CD4-positive, CD25-positive, alpha-beta regulatory T cell (primary cell): Measurements from ENCODE around the gene EHMT1. TPM values are rescaled to one million over a fixed set of nuclear protein-coding genes. Genes with fewer than 3 reads are reported as not detected.
A peak's percentile ranks its signal among the peaks of the same experiment; 100 is the strongest.
"Not testable (repeated sequence)": the region's sequence is repeated elsewhere in the genome, so short reads cannot be mapped to it uniquely, and the experiment has no call there.

Experiments used
- ATAC-seq, 2 donors: fragments of 150-1000 bp; cut with Tn5 transposase; one replicate each; pipeline ENCODE4 v1.10.0; 2021; ENCODE audit warnings: low read depth in 2 of 2, moderate number of reproducible peaks in 2 of 2, moderate library complexity in 1 of 2
- DNase-seq, 3 donors: peaks; one replicate each; pipeline versions ENCODE4 v3.0.0 to v3.0.0-alpha.2; 2012 to 2022; ENCODE audit warnings: mixed read lengths in 1 of 3
- H3K27ac ChIP-seq: one replicate; pipeline ENCODE4 v1.7.0; 2013; ENCODE audit warnings: mild to moderate bottlenecking, low read length; ENCODE audit not compliant: insufficient read depth, poor library complexity, severe bottlenecking
- H3K27me3 ChIP-seq: one replicate; pipeline ENCODE4 v1.7.0; 2013; ENCODE audit warnings: low read length; ENCODE audit not compliant: control insufficient read depth, insufficient read depth
- H3K36me3 ChIP-seq: one replicate; pipeline ENCODE4 v1.7.0; 2013; ENCODE audit warnings: mild to moderate bottlenecking, low read length, moderate library complexity; ENCODE audit not compliant: control insufficient read depth, insufficient read depth
- H3K4me1 ChIP-seq: 2 replicates; pipeline ENCODE4 v1.7.0; 2013; ENCODE audit warnings: mild to moderate bottlenecking, low read length; ENCODE audit not compliant: insufficient read depth, control insufficient read depth, poor library complexity, severe bottlenecking
- H3K4me3 ChIP-seq: one replicate; pipeline ENCODE4 v1.7.0; 2013; ENCODE audit warnings: low read depth, mild to moderate bottlenecking, low read length, moderate library complexity
- H3K9me3 ChIP-seq, 2 experiments: 1 replicate in 1 of 2; 2 replicates in 1 of 2; pipeline ENCODE4 v1.7.0; 2013; ENCODE audit warnings: low read length in 2 of 2, mild to moderate bottlenecking in 1 of 2, moderate library complexity in 1 of 2; ENCODE audit not compliant: control insufficient read depth in 2 of 2
- H3K27ac Mint-ChIP-seq, 3 donors: one replicate each; pipeline ENCODE4 v1.8.0; 2020 to 2022; ENCODE audit warnings: mild to moderate bottlenecking in 3 of 3, mixed read lengths in 3 of 3, moderate library complexity in 2 of 3
- H3K27me3 Mint-ChIP-seq: one replicate; pipeline ENCODE4 v1.8.0; 2022; ENCODE audit warnings: mild to moderate bottlenecking, mixed read lengths
- H3K36me3 Mint-ChIP-seq: one replicate; pipeline ENCODE4 v1.8.0; 2020; ENCODE audit warnings: mixed read lengths
- H3K4me1 Mint-ChIP-seq, 4 donors: one replicate each; pipeline ENCODE4 v1.8.0; 2020 to 2022; ENCODE audit warnings: mixed read lengths in 4 of 4, mild to moderate bottlenecking in 1 of 4
- H3K4me3 Mint-ChIP-seq, 4 donors: one replicate each; pipeline ENCODE4 v1.8.0; 2020 to 2022; ENCODE audit warnings: mild to moderate bottlenecking in 4 of 4, mixed read lengths in 4 of 4, moderate library complexity in 3 of 4
- H3K9me3 Mint-ChIP-seq, 7 donors: one replicate each; pipeline ENCODE4 v1.8.0; 2020 to 2022; ENCODE audit warnings: mixed read lengths in 7 of 7, mild to moderate bottlenecking in 3 of 7, moderate library complexity in 2 of 7
- polyA plus RNA-seq, 4 donors: library from polyadenylated mRNA; unstranded; fragments of 300-500 nt; fragmentation: Illumina TruSeq; gene quantifications; one replicate each; pipeline ENCODE4 v1.2.3, GENCODE V29; 2021
- total RNA-seq: library from RNA; stranded (reverse); gene quantifications from one replicate; pipeline ENCODE4 v1.2.3, GENCODE V29; 2022

Gene EHMT1
- total and polyA plus RNA-seq, 5 donors from 2014 or later = 17.9 to 142 (median 20.0) TPM

GRCh38 chr9:137622211-137622610 lies 3.4 kb downstream of the EHMT1 start:
- peaks cover 50% of the 10 kb centered on the region for H3K4me1 ChIP-seq
- not testable (repeated sequence) for H3K27ac ChIP-seq, ATAC-seq, H3K9me3 Mint-ChIP-seq, H3K27me3 Mint-ChIP-seq, H3K36me3 Mint-ChIP-seq, DNase-seq, H3K27me3 ChIP-seq, H3K4me3 ChIP-seq, H3K36me3 ChIP-seq, H3K9me3 ChIP-seq
- Mint-ChIP-seq H3K4me1 (peaks cover 19 to 68% (median 44%) of the 10 kb centered on the region in 4 donors), H3K4me3 (peak overlapping the region in 2 of 4 donors; percentile 70 to 88), H3K27ac (peak overlapping the region; percentile 23 to 83 (median 52))

- H3K4me1 Mint-ChIP-seq = peaks cover 18 to 76% (median 46%) of the 10 kb centered on the region in 4 donors
- ATAC-seq (no peak), DNase-seq (no peak)
- Histone ChIP-seq H3K4me1 (peaks cover 48% of the 10 kb centered on the region), H3K36me3 (peaks cover 4% of the 10 kb centered on the region), H3K27me3 (no peaks in the 10 kb centered on the region), H3K9me3 (no peaks in the 10 kb centered on the region), H3K27ac (no peak overlapping the region), H3K4me3 (no peak overlapping the region)
- H3K4me3 Mint-ChIP-seq = peak overlapping the region in 1 of 4 donors; percentile 51
- H3K27ac Mint-ChIP-seq = peak overlapping the region in 1 of 3 donors; percentile 91
- H3K9me3 Mint-ChIP-seq = peaks cover 0 to 2% (median 0%) of the 10 kb centered on the region in 7 donors
- H3K27me3 Mint-ChIP-seq = no peaks in the 10 kb centered on the region
- H3K36me3 Mint-ChIP-seq = peaks cover 18% of the 10 kb centered on the region
These were observed 7.7 kb downstream of the EHMT1 start for GRCh38 chr9:137626464-137626863.

GRCh38 chr9:137627406-137627805 lies 8.6 kb downstream of the EHMT1 start:
- not testable (repeated sequence) for H3K27me3 ChIP-seq, DNase-seq, H3K27ac Mint-ChIP-seq, ATAC-seq, H3K9me3 ChIP-seq, H3K36me3 ChIP-seq, H3K27me3 Mint-ChIP-seq, H3K4me3 ChIP-seq, H3K9me3 Mint-ChIP-seq, H3K27ac ChIP-seq
- H3K4me3 Mint-ChIP-seq = peak overlapping the region in 1 of 4 donors; percentile 56
- peaks cover 18% of the 10 kb centered on the region for H3K36me3 Mint-ChIP-seq
- H3K4me1 ChIP-seq = peaks cover 44% of the 10 kb centered on the region
- peaks cover 19 to 78% (median 44%) of the 10 kb centered on the region in 4 donors for H3K4me1 Mint-ChIP-seq

- no peak for ATAC-seq
- H3K27ac Mint-ChIP-seq = peak overlapping the region; percentile 45 to 93 (median 84)
- no peaks in the 10 kb centered on the region for H3K27me3 Mint-ChIP-seq
- peaks cover 26 to 76% (median 48%) of the 10 kb centered on the region in 4 donors for H3K4me1 Mint-ChIP-seq
- no peaks in the 10 kb centered on the region for H3K9me3 Mint-ChIP-seq
- peaks cover 13% of the 10 kb centered on the region for H3K36me3 Mint-ChIP-seq
- DNase-seq = no peak
- H3K27ac ChIP-seq = no peak overlapping the region
- peak overlapping the region; percentile 5 for H3K4me3 ChIP-seq
- H3K9me3 ChIP-seq = no peaks in the 10 kb centered on the region
- H3K4me1 ChIP-seq = peaks cover 47% of the 10 kb centered on the region
- H3K4me3 Mint-ChIP-seq = peak overlapping the region in 3 of 4 donors; percentile 12 to 64 (median 12)
- H3K36me3 ChIP-seq = no peaks in the 10 kb centered on the region
- no peaks in the 10 kb centered on the region for H3K27me3 ChIP-seq
These were observed 11.3 kb downstream of the EHMT1 start for GRCh38 chr9:137630126-137630525.

GRCh38 chr9:137630679-137631078 lies 11.9 kb downstream of the EHMT1 start:
- Histone ChIP-seq H3K4me3 (peak overlapping the region; percentile 5), H3K4me1 (peaks cover 41% of the 10 kb centered on the region), H3K27me3 (no peaks in the 10 kb centered on the region), H3K9me3 (no peaks in the 10 kb centered on the region), H3K36me3 (no peaks in the 10 kb centered on the region), H3K27ac (no peak overlapping the region)
- no peak for ATAC-seq
- peak overlapping the region in 3 of 4 donors; percentile 12 to 62 (median 39) for H3K4me3 Mint-ChIP-seq
- H3K4me1 Mint-ChIP-seq = peaks cover 20 to 70% (median 44%) of the 10 kb centered on the region in 4 donors
- H3K27ac Mint-ChIP-seq = peak overlapping the region; percentile 45 to 93 (median 84)
- H3K9me3 Mint-ChIP-seq = no peaks in the 10 kb centered on the region
- peaks cover 8% of the 10 kb centered on the region for H3K36me3 Mint-ChIP-seq
- no peaks in the 10 kb centered on the region for H3K27me3 Mint-ChIP-seq
- DNase-seq = no peak

- H3K27ac ChIP-seq = no peak overlapping the region
- H3K27me3 ChIP-seq = no peaks in the 10 kb centered on the region
- DNase-seq (no peak), ATAC-seq (no peak)
- Mint-ChIP-seq H3K27ac (peak overlapping the region in 1 of 3 donors; percentile 68), H3K27me3 (no peaks in the 10 kb centered on the region), H3K4me3 (peak overlapping the region in 2 of 4 donors; percentile 22 to 61), H3K9me3 (no peaks in the 10 kb centered on the region), H3K4me1 (peaks cover 24 to 74% (median 48%) of the 10 kb centered on the region in 4 donors), H3K36me3 (peaks cover 8% of the 10 kb centered on the region)
- H3K4me1 ChIP-seq = peaks cover 37% of the 10 kb centered on the region
- H3K36me3 ChIP-seq = no peaks in the 10 kb centered on the region
- no peaks in the 10 kb centered on the region for H3K9me3 ChIP-seq
- no peak overlapping the region for H3K4me3 ChIP-seq
These were observed 12.8 kb downstream of the EHMT1 start for GRCh38 chr9:137631345-137632229.

GRCh38 chr9:137632230-137633161 lies 13.7 kb downstream of the EHMT1 start:
- H3K4me1 Mint-ChIP-seq = peaks cover 24 to 74% (median 49%) of the 10 kb centered on the region in 4 donors
- no peaks in the 10 kb centered on the region for H3K9me3 ChIP-seq
- DNase-seq (no peak), ATAC-seq (no peak)
- H3K36me3 ChIP-seq = no peaks in the 10 kb centered on the region
- H3K27me3 ChIP-seq = no peaks in the 10 kb centered on the region
- no peaks in the 10 kb centered on the region for H3K27me3 Mint-ChIP-seq
- H3K4me3 ChIP-seq = no peak overlapping the region
- peaks cover 38% of the 10 kb centered on the region for H3K4me1 ChIP-seq
- no peaks in the 10 kb centered on the region for H3K9me3 Mint-ChIP-seq
- no peak overlapping the region for H3K27ac ChIP-seq
- H3K27ac Mint-ChIP-seq = peak overlapping the region; percentile 50 to 74 (median 68)
- H3K36me3 Mint-ChIP-seq = peaks cover 8% of the 10 kb centered on the region
- H3K4me3 Mint-ChIP-seq = peak overlapping the region in 2 of 4 donors; percentile 22 to 73
